Neural progenitor cell (in vitro differentiated cells): Measurements from ENCODE around the gene S100PBP. TPM values are rescaled to one million over a fixed set of nuclear protein-coding genes. Genes with fewer than 3 reads are reported as not detected.

Experiments used
- DNase-seq: peaks from one replicate; pipeline ENCODE4 v3.0.0-alpha.2; 2016; ENCODE audit warnings: low spot score
- H2AFZ ChIP-seq: fragments of 200-600 bp; sonication (generic); replicated peaks from 2 replicates; pipeline ENCODE4 v1.6.1; 2016; ENCODE audit warnings: antibody characterized with exemption
- H3F3A ChIP-seq: fragments of 200-600 bp; sonication (generic); 2 replicates; pipeline ENCODE4 v1.6.1; 2016; ENCODE audit warnings: antibody characterized with exemption, low read depth
- H3K27ac ChIP-seq: fragments of 200-600 bp; sonication (generic); 2 replicates; pipeline ENCODE4 v1.5.1; 2016; ENCODE audit warnings: mild to moderate bottlenecking
- H3K27me3 ChIP-seq: fragments of 200-600 bp; sonication (generic); 2 replicates; pipeline ENCODE4 v1.6.1; 2016; ENCODE audit warnings: mild to moderate bottlenecking, moderate library complexity
- H3K36me3 ChIP-seq: fragments of 200-600 bp; sonication (generic); 2 replicates; pipeline ENCODE4 v1.5.1; 2016
- H3K4me1 ChIP-seq: fragments of 200-600 bp; sonication (generic); 2 replicates; pipeline ENCODE4 v1.6.1; 2016; ENCODE audit warnings: mixed run types
- H3K4me2 ChIP-seq: fragments of 200-600 bp; sonication (generic); 2 replicates; pipeline ENCODE4 v1.6.1; 2016
- H3K4me3 ChIP-seq: fragments of 200-600 bp; sonication (generic); 2 replicates; pipeline ENCODE4 v1.5.1; 2016
- H3K79me2 ChIP-seq: fragments of 200-600 bp; sonication (generic); 2 replicates; pipeline ENCODE4 v1.6.1; 2016; ENCODE audit warnings: low read depth
- H3K9ac ChIP-seq: fragments of 200-600 bp; sonication (generic); 2 replicates; pipeline ENCODE4 v1.6.1; 2016
- H3K9me3 ChIP-seq: fragments of 200-600 bp; sonication (generic); 2 replicates; pipeline ENCODE4 v1.5.1; 2016; ENCODE audit warnings: low read depth
- H4K20me1 ChIP-seq: fragments of 200-600 bp; sonication (generic); 2 replicates; pipeline ENCODE4 v1.6.1; 2016; ENCODE audit warnings: low read depth
- H3K27ac Mint-ChIP-seq: 3 replicates; pipeline ENCODE4 v1.8.0; 2021; ENCODE audit warnings: mixed read lengths
- H3K27me3 Mint-ChIP-seq: 2 replicates; pipeline ENCODE4 v1.8.0; 2022; ENCODE audit warnings: low read depth, mild to moderate bottlenecking, inconsistent platforms, moderate library complexity, mixed read lengths; ENCODE audit not compliant: insufficient read depth
- H3K36me3 Mint-ChIP-seq: 3 replicates; pipeline ENCODE4 v1.8.0; 2021; ENCODE audit warnings: mixed read lengths
- H3K4me1 Mint-ChIP-seq: 3 replicates; pipeline ENCODE4 v1.8.0; 2021; ENCODE audit warnings: mixed read lengths
- H3K4me3 Mint-ChIP-seq: 3 replicates; pipeline ENCODE4 v1.8.0; 2021; ENCODE audit warnings: mild to moderate bottlenecking, moderate library complexity, mixed read lengths
- H3K9me3 Mint-ChIP-seq: 3 replicates; pipeline ENCODE4 v1.8.0; 2020; ENCODE audit warnings: mixed read lengths
- CTCF ChIP-seq: fragments of 200-600 bp; sonication (generic); IDR thresholded peaks from 2 replicates; pipeline ENCODE4 v1.5.1; 2017; ENCODE audit warnings: antibody characterized with exemption, mild to moderate bottlenecking
- EZH2 ChIP-seq: fragments of 200-600 bp; sonication (generic); IDR thresholded peaks from 2 replicates; pipeline ENCODE4 v1.6.1; 2017; ENCODE audit warnings: antibody characterized with exemption, mild to moderate bottlenecking, moderate library complexity
- EZH2phosphoT487 ChIP-seq: fragments of 200-600 bp; sonication (generic); IDR thresholded peaks from 2 replicates; pipeline ENCODE4 v1.6.1; 2017; ENCODE audit warnings: antibody characterized with exemption
- total RNA-seq: library from RNA; depleted of rRNA; stranded (reverse); fragments of >200 nt; gene quantifications from 2 replicates; pipeline ENCODE4 v1.2.3, GENCODE V29; 2015; ENCODE audit warnings: low replicate concordance

The S100PBP gene
- total RNA-seq, 1 donor from 2014 or later: 107 TPM

- no peak overlapping the region for H3K9ac ChIP-seq
- H3K79me2 ChIP-seq: no peaks in the 10 kb centered on the region
- H3K4me3 ChIP-seq: no peak overlapping the region
- Mint-ChIP-seq H3K4me1 (peaks cover 53% of the 10 kb centered on the region), H3K27ac (no peak overlapping the region), H3K36me3 (peaks cover 4% of the 10 kb centered on the region), H3K4me3 (no peak overlapping the region), H3K27me3 (peaks cover 22% of the 10 kb centered on the region), H3K9me3 (no peaks in the 10 kb centered on the region)
- peaks cover 18% of the 10 kb centered on the region for H3K27me3 ChIP-seq
- no peak for DNase-seq
- H3K9me3 ChIP-seq: no peaks in the 10 kb centered on the region
- no peak overlapping the region for H3K27ac ChIP-seq
- peaks cover 28% of the 10 kb centered on the region for H3K4me1 ChIP-seq
- H4K20me1 ChIP-seq: no peaks in the 10 kb centered on the region
- H3K4me2 ChIP-seq: no peak overlapping the region
- H3K36me3 ChIP-seq: no peaks in the 10 kb centered on the region
- no peak overlapping the region for H2AFZ ChIP-seq
- H3F3A ChIP-seq: peaks cover 34% of the 10 kb centered on the region
- TF ChIP-seq CTCF (no peak), EZH2 (no peak), EZH2phosphoT487 (no peak)
Measured at GRCh38 chr1:32868085-32868484, 50.6 kb downstream of the S100PBP start.

- H3K27ac ChIP-seq: no peak overlapping the region
- H3K9me3 ChIP-seq: no peaks in the 10 kb centered on the region
- H3K79me2 ChIP-seq: no peaks in the 10 kb centered on the region
- peaks cover 45% of the 10 kb centered on the region for H3K4me1 Mint-ChIP-seq
- H3K9ac ChIP-seq: no peak overlapping the region
- H3K36me3 ChIP-seq: no peaks in the 10 kb centered on the region
- no peaks in the 10 kb centered on the region for H3K9me3 Mint-ChIP-seq
- DNase-seq: no peak
- H3K36me3 Mint-ChIP-seq: peaks cover 4% of the 10 kb centered on the region
- peaks cover 18% of the 10 kb centered on the region for H3K27me3 ChIP-seq
- H3K4me3 Mint-ChIP-seq: peak overlapping the region; percentile 85
- no peak overlapping the region for H3K4me2 ChIP-seq
- H3K27ac Mint-ChIP-seq: no peak overlapping the region
- H4K20me1 ChIP-seq: no peaks in the 10 kb centered on the region
- no peak overlapping the region for H3K4me3 ChIP-seq
- no peak for TF ChIP-seq EZH2
- TF ChIP-seq CTCF: no peak
- no peak for TF ChIP-seq EZH2phosphoT487
- H3F3A ChIP-seq: peaks cover 34% of the 10 kb centered on the region
- H3K4me1 ChIP-seq: peaks cover 28% of the 10 kb centered on the region
- H2AFZ ChIP-seq: no peak overlapping the region
- H3K27me3 Mint-ChIP-seq: peaks cover 26% of the 10 kb centered on the region
Measured at GRCh38 chr1:32868806-32869455, 51.5 kb downstream of the S100PBP start.

DNA sequence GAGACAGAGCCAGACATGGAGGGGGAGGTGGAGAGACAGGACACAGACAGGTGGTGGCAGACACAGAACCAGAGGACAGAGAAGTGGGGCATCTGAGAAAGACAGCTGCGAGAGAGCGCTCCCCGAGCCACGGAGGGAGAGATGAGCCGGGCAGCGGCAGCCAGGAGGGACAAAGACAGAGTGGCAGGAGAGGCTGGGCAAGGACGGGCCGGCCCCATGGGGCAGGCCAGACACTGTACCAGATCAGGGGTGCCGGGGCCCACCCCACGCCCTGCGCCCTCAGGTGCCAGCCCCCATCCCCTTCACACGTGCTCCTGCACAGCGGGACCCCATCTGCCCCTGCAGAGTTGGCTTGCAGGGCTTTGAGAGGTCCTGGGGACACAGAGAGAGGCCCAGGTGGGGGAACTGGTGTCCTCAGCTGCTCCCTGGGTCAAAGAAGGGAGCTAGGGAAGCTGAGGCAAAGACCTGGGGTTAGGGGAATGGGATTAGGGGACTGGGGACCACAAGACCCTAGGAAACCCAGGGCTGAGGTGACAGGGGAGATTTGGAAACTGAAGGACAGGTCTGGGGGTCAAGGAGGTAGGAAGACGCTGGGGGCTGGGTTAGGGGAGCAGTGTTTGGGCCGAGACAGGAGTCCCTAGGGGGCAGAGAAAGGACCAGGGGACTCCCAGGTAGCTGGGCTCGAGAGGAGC is 52.6 kb downstream of the S100PBP start:
- H3K4me1 Mint-ChIP-seq: peaks cover 34% of the 10 kb centered on the region
- no peak for DNase-seq
- Histone ChIP-seq H3F3A (peaks cover 35% of the 10 kb centered on the region), H3K36me3 (no peaks in the 10 kb centered on the region), H3K79me2 (no peaks in the 10 kb centered on the region), H3K27ac (no peak overlapping the region), H3K27me3 (peaks cover 18% of the 10 kb centered on the region), H3K4me2 (peak overlapping the region; percentile 89), H3K9me3 (no peaks in the 10 kb centered on the region), H4K20me1 (no peaks in the 10 kb centered on the region), H3K4me1 (peaks cover 28% of the 10 kb centered on the region), H3K9ac (no peak overlapping the region), H3K4me3 (peak overlapping the region; percentile 50), H2AFZ (peak overlapping the region; percentile 65)
- peak overlapping the region; percentile 85 for H3K4me3 Mint-ChIP-seq
- H3K27ac Mint-ChIP-seq: peak overlapping the region; percentile 21
- H3K9me3 Mint-ChIP-seq: no peaks in the 10 kb centered on the region
- no peaks in the 10 kb centered on the region for H3K36me3 Mint-ChIP-seq
- H3K27me3 Mint-ChIP-seq: peaks cover 28% of the 10 kb centered on the region
- TF ChIP-seq CTCF: no peak
